NCI-H2081 (cell line): Measurements from ENCODE around the gene NEMP1.
"Not testable (repeated sequence)": the region's sequence is repeated elsewhere in the genome, so short reads cannot be mapped to it uniquely, and the experiment has no call there.

Experiments used
- DNase-seq, 2 experiments: peaks; one replicate each; lab custom pipeline; 2025; lab: John Stamatoyannopoulos, UW

Gene NEMP1

DNA sequence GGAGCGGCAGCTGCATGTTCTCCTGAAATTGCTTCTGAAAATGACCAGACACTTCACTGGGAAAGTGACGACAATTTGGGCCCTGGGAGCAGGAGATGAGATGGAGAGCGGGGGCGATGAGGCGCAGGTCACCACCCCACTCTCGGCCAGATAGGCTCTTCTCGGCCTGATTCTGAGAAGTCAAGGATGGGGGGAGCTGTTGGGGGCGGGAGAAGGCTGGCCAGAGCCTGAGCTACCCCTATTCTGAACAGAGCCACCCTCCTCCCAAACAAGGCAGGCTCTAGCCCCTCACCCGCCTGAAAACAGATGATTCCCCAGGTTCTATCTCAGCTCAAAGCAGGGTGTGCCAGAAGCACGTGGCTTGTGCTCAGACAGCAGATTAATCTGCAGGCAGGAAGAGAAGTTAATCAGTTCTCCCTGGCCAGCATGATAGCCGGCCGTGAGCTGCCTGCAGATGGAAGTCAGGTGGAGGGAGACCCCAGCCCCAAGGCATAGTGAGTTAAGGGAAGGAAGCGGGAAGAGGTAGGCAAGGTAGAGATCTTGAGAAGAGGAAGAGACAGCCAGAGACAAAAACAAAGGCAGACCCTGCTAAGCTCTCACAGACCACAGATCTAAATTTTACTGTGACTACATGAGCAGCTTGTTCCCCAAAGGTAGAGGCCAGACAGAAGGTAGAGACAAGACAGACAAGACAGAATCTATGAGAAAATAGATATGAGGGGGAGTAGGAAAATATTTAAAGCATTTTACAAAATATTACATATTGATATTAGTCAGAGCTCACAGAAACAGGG lies 51.4 kb downstream of the NEMP1 start:
- DNase-seq, result no peak

- no peak for DNase-seq
Measured at GRCh38 chr12:57025196-57025595, 53.4 kb downstream of the NEMP1 start.

GRCh38 chr12:57022324-57022723 lies 56.3 kb downstream of the NEMP1 start:
- not testable (repeated sequence) for DNase-seq

DNA sequence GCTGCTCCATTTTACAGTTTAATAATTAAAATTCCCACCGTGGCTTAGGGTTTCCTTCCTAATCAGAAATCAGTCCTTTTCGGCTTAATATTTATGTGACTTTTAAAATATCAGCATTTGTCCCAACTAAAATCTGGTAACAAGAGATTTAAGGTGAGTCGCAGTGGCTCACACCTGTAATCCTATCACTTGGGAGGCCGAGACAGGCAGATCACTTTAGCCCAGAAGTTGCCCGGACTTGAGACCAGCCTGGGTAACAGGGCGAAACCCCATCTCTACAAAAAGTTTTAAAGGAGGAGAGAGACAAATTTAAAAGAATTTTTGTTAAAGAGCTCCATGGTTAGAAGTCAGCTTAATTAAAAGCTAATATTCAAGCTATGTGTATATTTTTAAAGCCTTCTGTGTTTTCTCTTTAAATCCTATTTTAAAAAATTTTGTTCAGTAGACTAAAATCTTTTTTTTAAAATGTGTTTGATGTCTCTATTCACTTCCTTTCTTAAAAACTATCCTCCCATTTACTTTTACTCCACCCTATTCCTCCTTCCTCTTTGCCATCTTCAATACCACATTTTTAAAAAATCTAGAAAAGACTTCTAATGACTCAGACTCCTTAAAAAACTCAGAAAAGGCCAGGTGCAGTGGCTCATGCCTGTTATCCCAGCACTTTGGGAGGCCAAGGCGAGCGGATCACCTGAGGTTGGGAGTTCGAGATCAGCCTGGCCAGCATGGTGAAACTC lies 58.4 kb downstream of the NEMP1 start:
- DNase-seq, result no peak

- DNase-seq, result no peak
Measured at GRCh38 chr12:57018906-57019305, 59.7 kb downstream of the NEMP1 start.

DNA sequence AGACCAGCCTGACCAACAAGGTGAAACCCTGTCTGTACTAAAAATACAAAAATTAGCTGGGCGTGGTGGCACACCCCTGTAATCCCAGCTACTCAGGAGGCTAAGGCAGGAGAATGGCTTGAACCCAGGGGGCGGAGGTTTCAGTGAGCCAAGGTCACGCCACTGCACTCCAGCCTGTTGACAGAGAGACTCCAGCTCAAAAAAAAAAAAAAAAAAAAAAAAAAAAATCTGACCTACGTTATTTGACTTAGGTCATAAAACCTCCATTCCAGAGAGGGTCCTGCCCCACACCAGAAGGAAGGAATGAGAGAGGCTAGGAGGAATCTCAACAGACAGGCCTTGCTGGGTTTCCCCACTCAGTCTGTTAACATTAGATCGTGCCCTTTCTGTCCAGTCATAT lies 60.2 kb downstream of the NEMP1 start:
- not testable (repeated sequence) for DNase-seq

- DNase-seq, result no peak
Measured at GRCh38 chr12:57016348-57016747, 62.2 kb downstream of the NEMP1 start, which contains the start of gene TAC3. Gene TAC3 (minus strand): TSS chr12:57016529. CDS start chr12:57015797, 732 bp downstream.

DNA sequence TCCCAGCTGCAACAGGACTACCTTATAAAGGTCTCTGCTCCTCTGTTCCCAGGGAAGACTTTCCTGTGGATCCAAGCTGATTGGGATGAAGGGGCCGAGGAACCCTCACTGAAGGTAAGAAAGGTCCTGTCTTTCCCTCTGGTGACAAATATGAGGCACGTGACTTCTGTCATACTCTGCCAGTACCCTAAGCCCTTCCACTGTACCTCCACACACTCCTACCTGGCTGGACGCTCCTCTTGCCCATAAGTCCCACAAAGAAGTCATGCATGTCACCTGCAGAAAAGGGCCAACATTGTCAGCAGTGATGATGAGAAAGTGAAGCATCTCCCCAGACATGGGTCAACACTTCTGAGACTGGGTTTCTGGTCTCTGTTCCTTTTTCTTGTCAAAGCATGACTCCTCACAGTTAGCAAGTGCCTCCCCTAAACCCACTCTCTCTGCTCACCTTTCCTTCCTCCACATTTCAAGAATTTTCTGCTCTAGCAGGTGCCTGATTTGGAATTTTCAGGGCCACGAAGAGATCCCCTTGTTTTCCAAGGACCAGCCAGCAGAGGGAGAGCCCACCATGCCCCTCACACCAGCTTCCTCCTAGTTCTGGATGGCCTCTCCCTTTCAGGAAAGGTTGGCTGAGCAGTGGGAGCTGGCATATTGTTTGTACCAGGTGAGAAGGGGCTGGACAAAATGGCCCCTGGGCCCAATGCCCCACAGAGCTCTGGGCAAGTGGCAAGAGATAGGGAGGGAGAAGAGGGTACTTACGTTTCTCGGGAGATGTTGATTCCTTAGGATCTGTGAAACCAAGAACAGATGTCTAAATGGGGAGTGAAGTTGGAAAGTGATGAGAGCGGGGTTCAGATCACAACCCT lies 65.8 kb downstream of the NEMP1 start:
- no peak for DNase-seq

DNA sequence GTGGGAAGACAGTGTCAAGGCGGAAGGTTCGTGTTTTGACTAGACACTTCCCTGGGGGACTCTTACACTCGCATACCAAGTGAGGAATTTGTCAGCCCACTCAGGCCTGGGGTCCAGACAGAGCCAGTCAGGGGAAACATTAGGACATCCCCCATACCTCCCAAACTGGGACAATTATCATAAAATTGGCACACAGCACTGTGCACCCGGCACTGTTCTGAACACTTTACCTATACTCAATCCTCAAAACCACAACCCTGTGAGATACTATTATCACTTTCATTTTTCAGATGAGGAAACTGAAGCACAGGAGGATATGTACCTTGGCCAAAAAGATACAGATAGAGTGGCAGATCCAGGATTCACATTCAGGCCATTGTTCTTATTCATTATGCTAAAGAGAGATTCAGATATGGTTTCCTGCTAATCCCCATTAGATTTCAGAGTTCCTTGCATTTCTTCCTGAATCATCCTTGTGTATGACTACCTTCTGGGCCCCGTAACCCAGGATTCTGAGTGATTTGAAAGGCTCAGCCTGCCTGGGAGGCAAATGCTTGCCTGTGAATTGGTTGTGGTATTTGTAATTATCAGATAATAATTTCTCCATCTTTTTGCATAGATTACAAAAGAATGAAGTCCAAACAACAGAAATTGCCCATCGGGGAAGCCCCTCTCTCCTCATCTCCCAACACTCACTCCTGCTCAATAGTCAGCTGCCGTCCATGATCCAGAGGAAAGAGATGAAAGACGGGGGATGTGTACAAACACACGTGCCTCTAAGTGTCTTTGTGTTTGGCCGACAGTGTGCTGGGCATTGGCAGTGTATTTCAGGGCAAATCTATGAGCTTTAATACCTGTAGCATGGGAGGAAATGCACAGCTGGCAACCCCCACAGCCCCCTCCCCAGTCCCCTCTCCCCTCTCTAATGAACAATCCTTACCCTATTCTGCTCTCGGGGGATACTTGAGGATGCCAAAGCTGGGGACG lies 66.9 kb downstream of the NEMP1 start:
- DNase-seq, result no peak

DNA sequence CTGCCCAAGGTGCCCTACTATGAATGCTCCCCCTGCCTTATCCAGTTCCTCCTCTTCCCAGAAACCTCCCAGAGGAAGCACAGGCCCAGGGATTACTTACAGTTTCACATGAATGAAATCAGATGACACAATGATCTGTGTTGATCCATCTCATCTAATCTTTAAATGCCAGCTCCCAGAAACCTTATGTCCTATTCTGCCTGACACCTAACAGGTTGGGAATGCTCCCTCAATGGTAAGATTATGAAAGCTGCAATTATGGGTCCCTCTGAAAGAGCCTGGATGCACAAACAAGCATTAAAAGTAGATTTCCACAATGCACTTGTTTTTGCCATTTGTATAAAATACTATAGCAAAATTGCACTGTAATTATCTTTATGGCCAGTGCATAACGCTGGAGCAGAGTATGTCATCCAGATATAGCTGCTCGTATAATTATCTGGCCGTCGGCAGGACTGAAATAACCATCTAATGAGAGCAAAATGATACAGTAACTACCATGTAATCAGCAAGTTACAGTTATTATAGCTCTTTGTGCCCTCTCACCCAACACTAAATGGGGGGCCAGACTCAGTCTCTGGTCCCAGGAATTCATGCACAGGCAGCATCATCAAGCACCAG lies 67.9 kb downstream of the NEMP1 start:
- peak in 1 of 2 experiments; percentile 31 for DNase-seq

GRCh38 chr12:57009949-57010626 lies 68.5 kb downstream of the NEMP1 start:
- DNase-seq, result no peak

DNA sequence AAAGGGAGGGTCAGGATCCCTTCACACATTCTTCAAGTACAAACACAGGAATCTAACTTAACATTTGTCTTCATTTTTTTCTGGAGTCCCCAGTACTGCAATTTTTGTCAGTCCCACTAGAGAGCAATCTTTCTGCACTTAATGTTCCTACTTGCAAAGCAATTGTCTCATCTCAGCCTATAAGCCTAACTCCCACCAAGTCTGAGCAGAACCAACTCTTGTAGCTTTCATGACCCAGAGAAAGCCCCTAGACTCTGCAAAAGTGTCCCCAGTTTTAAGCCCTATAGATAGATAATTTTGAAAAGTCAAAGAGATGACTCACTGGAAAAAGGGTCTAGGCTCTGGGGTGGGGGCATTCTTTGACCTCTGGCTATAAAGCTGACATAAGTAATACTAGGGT lies 70.4 kb downstream of the NEMP1 start:
- DNase-seq, result peak; percentile 23 to 57

GRCh38 chr12:57006809-57007475 lies 71.6 kb downstream of the NEMP1 start:
- no peak for DNase-seq

DNA sequence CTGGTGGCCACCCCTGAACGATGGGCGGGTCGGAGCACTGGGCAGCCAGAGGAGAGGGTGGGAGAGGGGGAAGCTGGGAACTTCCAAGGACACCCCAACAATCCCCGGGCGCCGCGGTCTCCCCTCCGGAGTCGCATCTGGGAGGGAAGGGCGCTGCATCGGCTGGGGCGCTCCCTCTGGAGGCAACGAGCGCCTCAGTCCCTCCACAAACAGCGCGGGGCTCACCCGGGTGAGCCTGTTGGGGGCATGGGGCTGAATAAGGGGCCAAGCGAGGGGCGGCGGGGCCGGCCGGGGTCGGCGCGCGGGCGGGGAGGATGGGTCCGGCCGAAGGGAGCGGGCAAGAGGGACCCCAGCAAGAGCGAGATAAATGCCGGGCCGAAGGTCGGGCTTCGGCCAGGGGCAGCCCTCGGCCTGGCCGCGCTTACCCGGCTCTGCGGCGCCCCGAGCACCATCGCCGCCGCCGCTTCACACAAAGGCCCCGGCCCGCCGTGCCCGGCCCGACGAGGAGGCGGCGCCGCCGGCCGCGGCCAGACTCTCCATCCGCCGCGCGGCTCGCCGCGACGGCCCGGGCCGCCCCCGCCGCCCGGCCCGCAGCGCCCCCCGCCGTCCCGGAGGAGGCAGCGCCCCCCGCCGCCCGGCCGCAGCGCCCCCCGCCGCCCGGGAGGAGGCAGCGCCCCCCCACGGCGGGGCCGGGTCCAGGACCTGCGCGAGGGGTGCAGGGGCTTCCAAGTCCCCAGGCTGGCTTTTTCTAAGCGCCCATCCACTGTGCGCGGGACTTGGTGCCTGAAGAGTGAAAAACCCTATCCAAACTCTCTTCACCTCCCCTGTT lies 72.4 kb downstream of the NEMP1 start, which contains the start of gene ZBTB39:
ZBTB39 (minus strand) TSS at position 567 of the 829 bp plus-strand sequence. CDS start 1,629 bp downstream, outside the sequence.
- peak; percentile 29 to 65 for DNase-seq
